HG03135 (cell line): Measurements from ENCODE around the gene TMEM132A.
"Not testable (repeated sequence)": the region's sequence is repeated elsewhere in the genome, so short reads cannot be mapped to it uniquely, and the experiment has no call there.

Experiments used
- ATAC-seq: cut with Tn5 transposase; IDR thresholded peaks from one replicate; pipeline ENCODE4 v1.9.1; 2021; ENCODE audit warnings: mild to moderate bottlenecking, moderate library complexity; ENCODE audit not compliant: unreplicated experiment

Gene TMEM132A

GRCh38 chr11:60902625-60903024 is 21.6 kb upstream of the TMEM132A start:
- ATAC-seq, result no peak

- no peak for ATAC-seq
Measured at GRCh38 chr11:60905047-60905446, 19.2 kb upstream of the TMEM132A start.

DNA sequence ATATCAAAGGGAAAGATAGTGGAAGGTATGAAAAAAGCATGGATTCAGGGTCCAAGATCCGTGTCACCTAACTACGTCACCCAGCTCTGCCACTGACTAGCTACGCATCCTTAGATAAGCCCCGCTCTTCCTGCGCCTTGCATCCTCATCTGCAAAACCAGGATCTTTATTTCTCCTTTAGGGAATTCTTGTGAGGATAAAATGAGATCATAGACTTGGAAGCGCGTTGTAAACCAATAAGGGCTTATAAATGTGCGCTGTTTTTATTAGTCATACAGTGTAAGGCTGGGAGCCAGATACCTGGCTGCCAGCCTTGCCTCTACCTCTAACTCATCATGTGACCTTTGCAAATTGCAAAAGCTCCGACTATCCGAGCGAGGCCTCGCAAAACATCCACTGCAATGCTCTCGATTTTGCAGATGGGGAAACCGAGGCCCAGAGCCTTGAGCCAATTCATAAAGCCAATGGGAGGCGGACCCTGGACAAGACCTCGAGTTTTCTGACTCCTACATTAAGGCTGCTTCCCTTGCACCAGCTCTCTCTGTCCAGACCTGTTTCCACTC is 18.6 kb upstream of the TMEM132A start:
- ATAC-seq, result no peak

DNA sequence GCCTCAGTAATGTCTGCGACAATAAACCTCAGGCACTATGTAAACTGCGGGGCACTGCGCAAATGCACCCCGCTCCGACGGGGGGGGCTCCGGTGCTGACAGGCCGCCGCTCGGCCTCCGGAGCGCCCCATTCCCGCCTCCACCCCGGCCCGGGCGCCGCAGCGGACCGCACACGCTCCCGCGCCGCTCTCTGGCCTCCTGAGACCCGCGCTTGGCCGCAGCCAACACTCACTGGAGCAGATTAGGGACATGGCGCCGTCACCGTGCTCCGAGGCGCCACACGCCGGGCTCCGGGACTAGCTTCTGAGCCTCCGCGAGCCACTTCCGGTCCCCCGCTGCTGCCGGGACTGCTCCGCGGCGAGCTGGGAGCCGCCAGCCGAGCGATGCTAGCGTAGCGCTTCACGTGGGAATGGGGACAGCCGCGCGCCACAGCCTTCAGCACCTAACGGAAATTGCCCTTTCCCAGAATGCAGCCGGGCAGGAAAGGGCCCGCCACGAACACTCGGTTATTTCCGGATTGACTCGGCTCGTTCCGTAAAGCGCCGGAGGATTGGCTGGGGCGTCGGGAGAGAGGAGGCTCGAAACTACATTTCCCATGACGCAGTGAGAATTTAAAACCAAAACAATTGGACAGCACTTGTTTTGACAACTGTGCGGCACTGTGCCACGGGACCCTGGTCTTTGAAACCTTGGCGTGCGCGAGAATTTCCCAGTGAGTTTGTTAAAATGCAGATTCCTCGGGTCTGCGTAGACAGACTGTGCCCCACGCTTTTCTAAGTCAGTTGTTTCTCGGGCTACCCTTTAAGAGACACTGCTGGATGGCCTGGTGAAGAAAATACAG is 17.9 kb upstream of the TMEM132A start, which contains the start of gene PRPF19:
Gene PRPF19 (minus strand): TSS at position 454 of the 841 bp plus-strand sequence. CDS start 203 bp downstream, at position 251.
- peak; percentile 67 for ATAC-seq

DNA sequence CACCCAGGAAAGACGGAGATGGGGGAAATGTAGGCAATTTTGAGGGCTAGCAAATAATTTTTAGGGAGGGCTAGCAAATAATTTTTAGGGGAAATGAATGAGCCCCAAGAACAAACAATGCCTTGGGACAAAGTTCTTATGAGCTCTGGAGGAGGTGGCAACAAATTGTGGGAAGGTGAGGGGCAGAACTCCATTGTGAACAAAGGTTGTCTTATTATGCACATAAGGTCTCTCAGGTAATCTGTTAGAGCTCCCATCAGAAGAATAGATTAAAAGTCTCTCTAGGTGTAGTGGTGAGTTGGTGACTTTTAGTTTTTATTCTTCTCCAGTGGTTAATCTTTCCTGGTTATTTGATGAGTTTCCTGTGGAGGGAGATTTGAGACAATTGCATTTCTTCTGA is 15.5 kb upstream of the TMEM132A start:
- no peak for ATAC-seq

DNA sequence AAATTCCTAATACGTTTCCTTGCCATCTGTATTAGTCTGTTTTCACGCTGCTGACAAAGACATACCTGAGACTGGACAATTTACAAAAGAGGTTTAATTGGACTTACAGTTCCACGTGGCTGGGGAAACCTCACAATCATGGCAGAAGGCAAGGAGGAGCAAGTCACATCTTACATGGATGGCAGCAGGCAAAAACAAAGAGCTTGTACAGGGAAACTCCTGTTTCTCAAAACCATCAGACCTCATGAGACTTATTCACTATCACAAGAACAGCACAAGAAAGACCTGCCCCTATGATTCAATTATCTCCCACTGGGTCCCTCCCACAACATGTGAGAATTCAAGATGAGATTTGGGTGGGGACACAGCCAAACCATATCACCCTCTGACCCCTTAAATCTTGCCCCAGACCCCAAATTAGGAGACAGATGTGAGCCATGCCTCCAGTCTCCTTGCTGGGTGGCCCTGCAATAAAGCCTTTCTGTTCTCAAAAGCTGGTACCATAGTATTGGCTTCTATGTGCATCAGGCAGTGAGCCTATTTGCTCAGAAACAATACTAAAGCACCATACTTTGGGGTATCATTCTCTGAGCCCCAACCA is 14.5 kb upstream of the TMEM132A start:
- not testable (repeated sequence) for ATAC-seq

DNA sequence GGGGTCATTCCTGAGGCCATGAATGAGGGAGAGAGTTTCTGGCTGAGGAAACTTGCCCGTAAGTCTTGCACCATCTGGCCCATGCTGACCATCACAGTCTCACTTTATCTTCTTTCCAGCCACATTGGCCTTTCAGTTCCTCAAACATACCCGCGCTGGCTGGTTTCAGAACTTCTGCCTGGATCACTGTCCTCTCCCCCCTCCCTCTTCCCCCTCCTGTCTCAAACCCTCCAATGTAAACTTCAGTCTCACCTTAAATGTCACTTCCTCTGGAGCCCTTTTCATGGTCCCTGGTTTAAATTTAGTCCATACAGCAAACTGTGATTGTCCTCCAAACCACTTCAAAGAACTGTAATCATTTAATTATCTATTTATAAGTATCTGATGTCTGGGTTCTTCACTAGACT is 14.0 kb upstream of the TMEM132A start:
- peak; percentile 41 for ATAC-seq

DNA sequence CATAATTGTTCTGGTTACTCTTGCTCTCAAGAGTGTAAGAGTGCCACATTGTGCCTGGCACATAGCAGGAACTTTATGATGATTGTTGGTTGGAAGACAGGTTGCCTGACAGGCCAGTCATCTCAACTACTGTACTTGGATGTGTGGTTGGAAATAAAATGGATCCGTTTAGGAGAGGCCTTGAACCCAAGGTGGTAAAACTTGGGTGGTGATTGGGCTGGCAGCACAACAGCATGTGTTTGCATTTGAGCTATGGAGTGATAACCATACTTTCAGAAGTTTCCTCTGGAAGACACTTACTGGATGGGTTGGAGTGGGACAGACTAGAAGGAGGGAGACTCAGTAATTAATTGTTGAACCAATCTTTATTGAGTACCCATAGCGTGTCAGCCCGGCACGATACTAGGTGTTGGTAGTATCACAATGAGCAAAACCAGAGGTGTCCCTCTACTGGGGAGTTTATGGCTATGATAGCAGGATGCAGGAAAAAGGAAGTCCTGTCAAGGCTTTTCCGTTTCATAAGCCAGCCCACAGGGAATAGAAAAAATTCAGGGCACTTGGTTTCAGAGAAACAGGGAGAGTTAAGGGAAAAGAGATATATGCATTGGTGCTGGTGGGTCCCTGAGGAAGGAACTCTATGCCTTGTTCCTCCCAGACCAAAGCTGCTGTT is 13.4 kb upstream of the TMEM132A start:
- ATAC-seq, result no peak

- ATAC-seq, result no peak
Measured at GRCh38 chr11:60912223-60912850, 11.9 kb upstream of the TMEM132A start.

GRCh38 chr11:60912851-60913528 is 11.3 kb upstream of the TMEM132A start:
- ATAC-seq, result no peak

GRCh38 chr11:60913793-60914632 is 10.2 kb upstream of the TMEM132A start, which contains the start of gene TMEM109:
TMEM109 (plus strand) TSS chr11:60914158; CDS start chr11:60919694, 5,536 bp downstream.
- ATAC-seq, result peak; percentile 44

DNA sequence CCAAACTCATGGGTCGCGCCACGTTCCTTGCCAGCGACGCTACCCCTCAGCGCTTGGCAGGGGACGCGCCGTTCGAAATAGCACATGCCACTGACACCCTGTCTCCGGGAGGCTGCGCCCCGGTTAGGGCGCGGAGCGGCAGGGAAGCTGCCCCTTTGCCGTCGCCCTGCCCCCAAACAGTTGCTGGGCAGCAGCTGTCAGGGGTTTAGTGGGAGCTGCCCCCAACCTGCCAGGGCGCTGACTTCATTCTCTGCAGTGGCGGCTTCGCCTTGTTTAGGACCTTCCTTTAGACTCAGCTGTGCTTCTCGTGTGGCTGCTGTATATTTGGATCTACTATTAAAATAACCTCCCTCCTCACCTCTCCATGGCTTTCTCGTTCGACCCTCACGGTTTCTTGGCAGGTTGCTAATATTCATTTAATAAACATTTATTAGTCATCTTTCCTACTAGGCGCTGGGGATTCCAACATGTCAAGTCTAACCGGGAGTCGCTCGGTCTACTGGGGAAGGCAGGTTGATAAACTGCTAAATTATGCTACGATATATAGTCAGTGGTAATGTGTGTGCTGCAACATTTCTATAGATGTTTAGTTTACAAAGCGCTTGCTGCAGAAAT is 9.5 kb upstream of the TMEM132A start:
- ATAC-seq, result peak; percentile 1

DNA sequence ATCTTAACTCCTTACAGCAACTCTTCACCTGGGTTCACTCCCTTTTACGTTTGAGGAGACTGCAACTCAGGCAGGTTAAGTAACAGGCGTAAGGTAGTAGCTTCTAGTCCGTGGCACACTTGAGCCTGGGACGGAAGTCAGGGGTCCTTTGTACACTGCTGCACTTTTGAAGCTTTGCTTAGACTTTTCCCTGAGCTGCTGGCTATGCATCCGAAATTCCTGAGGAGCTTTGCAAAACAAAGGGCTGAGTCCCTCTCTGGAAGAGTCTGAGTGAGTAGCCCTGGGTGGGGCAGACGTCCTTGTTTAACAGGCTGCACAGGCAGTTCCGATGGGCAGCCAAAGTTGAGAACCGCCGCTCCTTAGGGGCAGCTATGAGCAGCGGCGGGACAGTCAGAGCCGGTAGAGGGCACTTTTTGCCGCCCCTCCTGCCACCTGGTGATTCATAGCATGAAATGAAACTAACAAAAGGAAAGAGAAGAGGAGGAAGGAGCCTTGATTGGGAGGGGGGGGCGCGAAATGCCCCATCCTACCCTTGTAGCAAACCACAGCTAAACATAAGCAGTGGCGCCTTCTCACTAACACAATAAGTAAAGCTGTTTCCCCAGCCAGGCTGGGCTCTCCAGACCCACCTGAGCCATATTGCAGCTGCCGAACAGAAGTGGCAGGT is 8.9 kb upstream of the TMEM132A start:
- ATAC-seq, result peak; percentile 38

- no peak for ATAC-seq
Measured at GRCh38 chr11:60916669-60917206, 7.5 kb upstream of the TMEM132A start.

- ATAC-seq, result no peak
Measured at GRCh38 chr11:60917267-60917666, 7.0 kb upstream of the TMEM132A start.

- ATAC-seq, result no peak
Measured at GRCh38 chr11:60918251-60918938, 5.9 kb upstream of the TMEM132A start.

DNA sequence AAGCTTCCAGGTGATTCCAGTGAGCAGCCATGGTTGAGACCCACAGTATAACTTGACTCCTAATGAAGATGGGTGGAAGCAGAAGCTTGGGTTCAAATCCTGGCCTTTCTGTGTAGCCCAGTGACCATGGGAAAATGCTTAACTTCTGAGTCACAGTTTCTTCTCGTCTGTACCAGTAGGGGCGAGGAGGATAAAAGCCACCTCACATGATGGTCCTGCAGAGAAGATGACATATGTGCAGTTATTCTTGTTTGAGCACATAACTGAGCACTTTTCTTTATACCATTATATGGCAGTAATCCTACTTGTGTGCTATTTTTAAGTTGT is 5.4 kb upstream of the TMEM132A start:
- no peak for ATAC-seq

DNA sequence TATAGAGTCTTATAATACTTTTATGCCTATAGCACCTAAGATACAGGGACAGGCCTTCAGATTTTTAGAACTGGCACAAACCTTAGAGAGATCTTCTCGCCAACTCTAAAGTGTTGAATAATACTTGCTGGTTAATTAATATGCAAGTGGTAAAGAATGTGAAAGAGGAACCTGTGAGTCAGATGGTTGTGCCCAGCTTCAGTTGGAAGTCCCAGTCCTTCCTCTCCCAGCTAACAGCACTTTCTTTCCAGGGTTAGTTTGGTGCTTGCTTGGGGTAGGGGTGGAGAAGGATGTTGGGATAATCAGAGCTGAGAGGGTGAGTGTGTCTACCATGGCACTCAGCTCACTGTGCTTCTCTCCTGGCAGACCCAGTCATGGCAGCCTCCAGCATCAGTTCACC is 4.9 kb upstream of the TMEM132A start:
- ATAC-seq, result no peak
